ENCODE measurements around the gene MAN2A1.

MAN2A1 gene

DNA sequence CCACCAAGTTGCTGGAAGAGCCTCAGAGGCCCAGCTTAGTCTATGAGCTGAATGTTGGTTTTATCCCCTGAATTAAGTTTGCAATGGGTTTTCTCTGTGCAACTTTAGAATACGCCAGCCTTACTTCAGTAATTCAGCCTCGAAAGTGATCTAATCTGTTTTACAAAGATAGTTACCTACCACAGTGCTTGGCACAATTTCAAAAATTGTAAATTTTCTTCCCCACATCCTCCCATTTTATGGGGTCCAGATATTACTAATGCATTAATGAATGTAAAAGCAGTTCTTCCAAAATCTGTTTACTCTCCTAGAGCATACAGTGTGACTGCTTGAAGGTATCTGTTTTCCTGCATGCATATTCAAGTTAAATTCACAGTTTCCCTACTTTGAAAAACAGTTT, 172.6 kb downstream of the MAN2A1 start:
- TF ChIP-seq, protein P1, sequence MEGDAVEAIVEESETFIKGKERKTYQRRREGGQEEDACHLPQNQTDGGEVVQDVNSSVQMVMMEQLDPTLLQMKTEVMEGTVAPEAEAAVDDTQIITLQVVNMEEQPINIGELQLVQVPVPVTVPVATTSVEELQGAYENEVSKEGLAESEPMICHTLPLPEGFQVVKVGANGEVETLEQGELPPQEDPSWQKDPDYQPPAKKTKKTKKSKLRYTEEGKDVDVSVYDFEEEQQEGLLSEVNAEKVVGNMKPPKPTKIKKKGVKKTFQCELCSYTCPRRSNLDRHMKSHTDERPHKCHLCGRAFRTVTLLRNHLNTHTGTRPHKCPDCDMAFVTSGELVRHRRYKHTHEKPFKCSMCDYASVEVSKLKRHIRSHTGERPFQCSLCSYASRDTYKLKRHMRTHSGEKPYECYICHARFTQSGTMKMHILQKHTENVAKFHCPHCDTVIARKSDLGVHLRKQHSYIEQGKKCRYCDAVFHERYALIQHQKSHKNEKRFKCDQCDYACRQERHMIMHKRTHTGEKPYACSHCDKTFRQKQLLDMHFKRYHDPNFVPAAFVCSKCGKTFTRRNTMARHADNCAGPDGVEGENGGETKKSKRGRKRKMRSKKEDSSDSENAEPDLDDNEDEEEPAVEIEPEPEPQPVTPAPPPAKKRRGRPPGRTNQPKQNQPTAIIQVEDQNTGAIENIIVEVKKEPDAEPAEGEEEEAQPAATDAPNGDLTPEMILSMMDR (IDR thresholded peaks at IDR 0.05; ENCODE audit: extremely low read depth, missing control alignments) = no peak

DNA sequence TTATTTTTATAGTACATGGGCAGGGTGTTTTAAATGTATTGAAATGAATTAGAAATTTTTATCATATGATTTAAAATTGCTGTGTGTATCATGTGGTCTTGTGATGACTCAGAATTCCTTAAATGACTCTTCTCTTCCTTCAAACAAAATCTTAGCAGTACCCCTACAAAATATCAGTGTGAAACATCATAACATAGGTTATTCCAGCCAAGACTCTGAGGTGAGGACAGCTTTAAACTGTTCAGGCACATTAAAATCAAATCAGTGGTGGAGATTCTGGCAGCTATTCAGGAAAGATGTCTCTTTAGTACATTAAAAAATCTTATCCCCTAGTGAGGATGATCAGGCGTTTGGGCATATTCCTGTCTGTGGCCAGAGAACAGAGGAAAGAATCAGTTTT, 174.0 kb downstream of the MAN2A1 start:
- TF ChIP-seq, protein P1 (IDR thresholded peaks at IDR 0.05; ENCODE audit: extremely low read depth, missing control alignments) = no peak
- no peak for DNase-seq (ENCODE audit: low spot score)

More for the DNA sequence above, 172.6 kb downstream of the MAN2A1 start:
- no peak for DNase-seq (ENCODE audit: low spot score)

DNA sequence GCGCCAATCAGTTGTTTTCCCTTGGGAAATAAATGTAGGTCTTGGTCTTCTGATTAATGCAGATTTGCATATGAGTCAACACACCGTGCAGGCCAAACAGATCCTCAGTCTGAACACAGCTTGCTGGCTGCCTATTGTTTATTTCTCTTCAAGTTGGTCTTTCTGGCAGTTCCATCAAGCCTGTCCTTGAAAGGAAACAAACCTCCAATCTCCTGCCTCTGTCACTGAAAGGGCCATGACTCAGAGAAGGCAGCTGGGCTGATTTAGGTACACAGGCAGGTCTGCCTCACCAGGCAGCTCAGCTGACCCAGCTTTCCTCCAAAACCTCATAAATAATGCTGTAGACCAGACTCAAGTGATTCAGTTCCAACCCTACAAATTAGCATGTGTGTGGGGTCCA, 175.9 kb downstream of the MAN2A1 start:
- no peak for DNase-seq (ENCODE audit: low spot score)

DNA sequence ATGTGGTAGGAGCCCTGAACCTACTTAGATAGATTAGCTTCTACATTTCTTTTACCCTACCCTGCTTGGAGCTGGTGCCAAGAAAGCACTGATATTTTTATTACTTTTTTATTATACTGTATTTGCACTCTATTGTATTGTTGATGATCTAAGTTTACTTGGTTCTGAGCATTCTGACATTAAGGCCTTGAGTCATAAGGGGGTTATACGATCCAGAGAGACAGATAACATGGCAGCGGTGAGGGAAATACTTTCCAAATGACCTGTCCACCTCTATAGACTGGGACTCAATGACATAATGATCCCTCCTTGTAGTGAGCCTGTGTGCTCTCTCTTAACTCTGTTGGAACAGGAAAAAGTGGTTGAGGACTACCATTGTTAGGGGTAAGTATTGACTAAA, 176.3 kb downstream of the MAN2A1 start:
- DNase-seq (ENCODE audit: low spot score) = no peak

More for the DNA sequence above, 175.9 kb downstream of the MAN2A1 start:
- TF ChIP-seq, protein P1 (IDR thresholded peaks at IDR 0.05; ENCODE audit: extremely low read depth, missing control alignments) = no peak

DNA sequence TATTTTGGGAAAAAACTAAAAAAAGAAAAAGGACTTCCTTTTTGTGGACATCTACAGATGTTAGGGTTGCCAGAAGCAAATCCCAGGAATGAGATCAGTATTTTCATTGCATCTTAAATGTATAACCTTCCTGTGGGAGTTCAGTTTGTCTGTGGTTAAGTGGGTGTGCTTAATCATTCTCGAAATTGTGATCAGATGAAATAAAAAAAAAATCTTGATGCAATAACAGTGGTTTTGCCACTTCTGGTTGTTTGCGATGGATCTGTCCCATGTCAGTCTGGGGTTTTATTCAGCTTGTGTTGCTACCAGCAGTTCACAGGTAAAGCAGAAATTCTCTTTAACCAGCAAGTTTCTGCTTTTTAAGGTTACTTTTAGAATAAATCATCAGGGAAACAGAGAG, 179.0 kb downstream of the MAN2A1 start:
- DNase-seq (ENCODE audit: low spot score) = no peak
- TF ChIP-seq, protein P1 (IDR thresholded peaks at IDR 0.05; ENCODE audit: extremely low read depth, missing control alignments) = no peak

More for the DNA sequence above, 176.3 kb downstream of the MAN2A1 start:
- TF ChIP-seq, protein P1 (IDR thresholded peaks at IDR 0.05; ENCODE audit: extremely low read depth, missing control alignments) = no peak

DNA sequence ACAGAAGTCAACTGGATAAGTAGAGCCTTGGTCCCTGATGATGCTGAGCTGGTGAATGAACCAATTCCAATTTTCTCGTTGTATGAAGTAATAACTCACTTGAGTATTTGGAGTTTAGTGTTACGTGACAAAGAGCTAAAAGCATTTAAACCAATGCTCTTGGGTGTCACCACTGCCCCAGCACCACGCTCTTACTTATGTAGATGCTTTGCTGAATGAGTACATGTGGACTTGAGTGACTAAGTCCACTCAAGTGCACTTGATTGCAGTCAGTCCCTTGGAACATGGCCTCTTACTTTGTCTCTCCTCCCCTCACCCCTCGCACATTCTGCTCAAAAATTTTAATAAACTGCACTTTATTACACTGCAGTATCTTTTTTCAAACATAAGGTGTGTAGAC, 184.0 kb downstream of the MAN2A1 start:
- TF ChIP-seq, protein P1 (IDR thresholded peaks at IDR 0.05; ENCODE audit: extremely low read depth, missing control alignments) = no peak
- DNase-seq (ENCODE audit: low spot score) = no peak

DNA sequence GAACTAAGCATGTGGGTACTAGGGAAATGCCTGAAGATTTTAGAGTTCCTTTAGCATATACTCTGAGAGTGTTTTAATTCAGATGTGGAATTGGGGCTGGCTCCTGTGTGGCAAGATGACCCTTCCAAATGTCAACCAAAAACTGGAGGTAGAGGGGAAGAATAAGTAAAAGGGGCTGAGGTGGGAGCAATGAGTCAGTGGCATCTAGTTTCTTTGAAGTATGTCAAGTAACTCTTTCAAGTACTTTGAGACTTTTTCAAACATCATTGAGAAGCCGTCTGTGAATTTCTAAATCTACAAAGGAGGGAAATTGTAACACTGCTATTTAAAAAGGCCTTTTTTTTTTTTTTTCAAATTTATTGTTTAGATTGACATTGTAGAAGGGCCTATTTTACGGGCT, 184.4 kb downstream of the MAN2A1 start:
- TF ChIP-seq, protein P1 (IDR thresholded peaks at IDR 0.05; ENCODE audit: extremely low read depth, missing control alignments) = no peak
- DNase-seq (ENCODE audit: low spot score) = no peak

Data from GM20000 (cell line).